GM23338 (cell line): ENCODE measurements around the gene FCRLA.

Experiments
- CREB1 ChIP-seq: fragments of 250-450 bp; sonication (Bioruptor Pico); IDR thresholded peaks from 2 replicates; pipeline ENCODE4 v1.5.0; 2020; ENCODE audit warnings: low read depth, mild to moderate bottlenecking, moderate library complexity
- EZH2phosphoT487 ChIP-seq: fragments of 200-600 bp; sonication (generic); IDR thresholded peaks from one replicate; pipeline ENCODE4 v1.8.1; 2018; ENCODE audit warnings: antibody characterized with exemption; ENCODE audit not compliant: unreplicated experiment
- JUNB ChIP-seq: IDR thresholded peaks from one replicate; pipeline ENCODE4 v1.6.1; 2016; ENCODE audit warnings: antibody characterized with exemption; ENCODE audit not compliant: unreplicated experiment
- POLR2AphosphoS5 ChIP-seq: IDR thresholded peaks from 2 replicates; pipeline ENCODE4 v1.6.1; 2016; ENCODE audit warnings: antibody characterized with exemption, low read depth
- REST ChIP-seq: IDR thresholded peaks from one replicate; pipeline ENCODE4 v1.6.1; 2018; ENCODE audit warnings: antibody characterized with exemption; ENCODE audit not compliant: unreplicated experiment
- TF ChIP-seq, protein P1 (sequence below), 2 experiments: fragments of 200-600 bp in 1 of 2; sonication (generic) in 1 of 2; conservative IDR thresholded peaks; 2 replicates each; pipeline versions ENCODE4 v1.5.1 to v1.6.1; 2016 to 2017; ENCODE audit warnings: antibody characterized with exemption in 2 of 2, low read depth in 2 of 2, mild to moderate bottlenecking in 2 of 2, moderate library complexity in 1 of 2

DNA sequence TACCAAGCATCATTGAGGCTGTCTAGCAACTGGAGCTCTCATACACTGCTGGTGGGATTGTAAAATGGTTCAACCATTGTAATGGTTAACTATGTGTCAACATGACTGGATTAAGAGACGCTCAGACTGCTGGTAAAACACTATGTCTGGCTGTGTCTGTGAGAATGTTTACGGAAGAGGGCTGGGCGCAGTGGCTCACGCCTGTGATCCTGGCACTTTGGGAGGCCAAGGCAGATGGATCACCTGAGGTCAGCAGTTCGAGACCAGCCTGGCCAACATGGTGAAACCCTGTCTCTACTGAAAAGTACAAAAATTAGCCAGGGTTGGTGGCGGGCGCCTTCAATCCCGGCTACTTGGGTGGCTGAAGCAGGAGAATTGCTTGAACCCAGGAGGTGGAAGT, 4.8 kb upstream of the FCRLA start:
- no peak for TF ChIP-seq EZH2phosphoT487
- TF ChIP-seq, protein P1, sequence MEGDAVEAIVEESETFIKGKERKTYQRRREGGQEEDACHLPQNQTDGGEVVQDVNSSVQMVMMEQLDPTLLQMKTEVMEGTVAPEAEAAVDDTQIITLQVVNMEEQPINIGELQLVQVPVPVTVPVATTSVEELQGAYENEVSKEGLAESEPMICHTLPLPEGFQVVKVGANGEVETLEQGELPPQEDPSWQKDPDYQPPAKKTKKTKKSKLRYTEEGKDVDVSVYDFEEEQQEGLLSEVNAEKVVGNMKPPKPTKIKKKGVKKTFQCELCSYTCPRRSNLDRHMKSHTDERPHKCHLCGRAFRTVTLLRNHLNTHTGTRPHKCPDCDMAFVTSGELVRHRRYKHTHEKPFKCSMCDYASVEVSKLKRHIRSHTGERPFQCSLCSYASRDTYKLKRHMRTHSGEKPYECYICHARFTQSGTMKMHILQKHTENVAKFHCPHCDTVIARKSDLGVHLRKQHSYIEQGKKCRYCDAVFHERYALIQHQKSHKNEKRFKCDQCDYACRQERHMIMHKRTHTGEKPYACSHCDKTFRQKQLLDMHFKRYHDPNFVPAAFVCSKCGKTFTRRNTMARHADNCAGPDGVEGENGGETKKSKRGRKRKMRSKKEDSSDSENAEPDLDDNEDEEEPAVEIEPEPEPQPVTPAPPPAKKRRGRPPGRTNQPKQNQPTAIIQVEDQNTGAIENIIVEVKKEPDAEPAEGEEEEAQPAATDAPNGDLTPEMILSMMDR (conservative IDR thresholded peaks at IDR 0.05; ENCODE audit: low read depth in 2 of 2): no peak
- no peak for TF ChIP-seq REST
- no peak for TF ChIP-seq JUNB
- TF ChIP-seq CREB1 (CRISPR knock-in tag): no peak
- TF ChIP-seq POLR2AphosphoS5: no peak
